Esophagus (tissue), 2 donors: ENCODE data around the gene ERC2. TPM values are rescaled to one million over a fixed set of nuclear protein-coding genes. Genes with fewer than 3 reads are reported as not detected.
"Not testable (repeated sequence)": the region's sequence is repeated elsewhere in the genome, so short reads cannot be mapped to it uniquely, and the experiment has no call there.

Source experiments
- H3K27ac ChIP-seq, 2 donors: one replicate each; pipeline ENCODE4 v1.5.1; 2013; ENCODE audit warnings: low read depth in 2 of 2, mild to moderate bottlenecking in 2 of 2, inconsistent platforms in 1 of 2, low read length in 1 of 2, moderate library complexity in 1 of 2
- H3K27me3 ChIP-seq, 2 donors: one replicate each; pipeline ENCODE4 v1.6.1; 2013; ENCODE audit warnings: low read length in 2 of 2, control low read depth in 1 of 2, mild to moderate bottlenecking in 1 of 2; ENCODE audit not compliant: insufficient read depth in 2 of 2, control insufficient read depth in 1 of 2
- H3K36me3 ChIP-seq, 2 donors: one replicate each; pipeline ENCODE4 v1.6.1; 2013; ENCODE audit warnings: low read length in 1 of 2; ENCODE audit not compliant: control insufficient read depth in 2 of 2, insufficient read depth in 2 of 2
- H3K4me1 ChIP-seq, 2 donors: one replicate each; pipeline ENCODE4 v1.6.1; 2013; ENCODE audit warnings: low read length in 1 of 2; ENCODE audit not compliant: control insufficient read depth in 2 of 2, insufficient read depth in 2 of 2
- H3K4me3 ChIP-seq, 2 donors: one replicate each; pipeline ENCODE4 v1.5.1; 2013; ENCODE audit warnings: low read length in 2 of 2, mild to moderate bottlenecking in 2 of 2, low read depth in 1 of 2, moderate library complexity in 1 of 2
- H3K9me3 ChIP-seq, 2 donors: one replicate each; pipeline ENCODE4 v1.6.1; 2013; ENCODE audit warnings: mild to moderate bottlenecking in 2 of 2, low read depth in 1 of 2, low read length in 1 of 2, moderate library complexity in 1 of 2; ENCODE audit not compliant: control insufficient read depth in 2 of 2, insufficient read depth in 1 of 2
- WGBS, 2 donors: extraction: QIAGEN DNeasy Blood & Tissue Kit; methylation state at CpG; one replicate each; pipeline ENCODE4 v1.1.7; 2013; 5-methylcytosine and 5-hydroxymethylcytosine counted together
- polyA plus RNA-seq, 2 donors: library from polyadenylated mRNA; stranded (reverse); fragments of 200-250 nt; gene quantifications; one replicate each; pipeline ENCODE4 v1.2.3, GENCODE V29; 2013
- donor health status: healthy with polysubstance abuse.
- donor health status: Bipolar disorder and iron deficiency.

The ERC2 gene
- polyA plus RNA-seq, 2 donors = 0.18 to 0.20 TPM

DNA sequence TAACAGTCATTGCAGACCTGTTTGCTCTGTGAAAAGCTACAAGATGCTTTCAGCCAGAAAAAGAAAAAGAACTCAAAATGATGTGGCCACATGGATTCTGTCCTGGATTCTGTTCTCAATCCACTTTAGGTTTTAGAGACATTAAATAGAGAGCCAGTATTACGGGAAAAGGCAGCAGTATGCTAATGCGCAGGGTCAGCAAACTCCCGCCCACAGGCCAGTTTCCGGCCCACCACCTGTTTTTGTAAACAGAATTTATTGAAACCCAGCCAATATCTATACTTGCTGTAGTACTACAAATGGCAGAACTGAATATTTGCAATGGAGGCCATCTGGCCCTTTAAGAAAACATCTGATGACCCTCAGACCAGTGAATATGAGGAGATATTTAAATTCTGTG lies 416.1 kb downstream of the ERC2 start:
- no peaks in the 10 kb centered on the region for H3K9me3 ChIP-seq
- no peaks in the 10 kb centered on the region for H3K36me3 ChIP-seq
- H3K4me3 ChIP-seq = no peak overlapping the region
- H3K27ac ChIP-seq = no peak overlapping the region
- WGBS, 2 donors = 76 to 79% methylated on average over 4 of the region's 4 CpGs
- peaks cover 0 to 2% of the 10 kb centered on the region in 2 donors for H3K4me1 ChIP-seq
- no peaks in the 10 kb centered on the region for H3K27me3 ChIP-seq

DNA sequence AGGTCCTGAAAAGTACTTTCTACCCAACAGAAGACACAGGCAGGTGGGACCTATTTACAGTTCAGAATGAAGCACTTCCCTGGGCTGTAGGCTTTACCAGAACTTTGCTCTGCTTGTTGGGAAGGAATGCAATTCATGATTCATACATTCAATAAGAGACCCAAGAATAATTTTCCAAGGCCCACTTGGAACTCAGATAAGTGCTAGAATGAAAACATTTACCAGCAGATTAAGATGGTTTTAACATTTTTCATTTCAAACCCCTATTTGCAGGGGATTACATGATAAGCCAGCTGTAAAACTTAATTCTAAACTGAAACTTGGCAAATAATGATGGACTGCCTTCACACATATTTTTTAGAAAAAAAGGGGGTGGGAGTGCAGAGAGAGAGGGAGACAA lies 417.2 kb downstream of the ERC2 start:
- Histone ChIP-seq H3K36me3 (no peaks in the 10 kb centered on the region), H3K4me1 (peaks cover 0 to 2% of the 10 kb centered on the region in 2 donors), H3K9me3 (no peaks in the 10 kb centered on the region), H3K4me3 (no peak overlapping the region), H3K27me3 (no peaks in the 10 kb centered on the region), H3K27ac (no peak overlapping the region)

- Histone ChIP-seq H3K4me1 (peaks cover 0 to 2% of the 10 kb centered on the region in 2 donors), H3K27me3 (no peaks in the 10 kb centered on the region), H3K36me3 (no peaks in the 10 kb centered on the region), H3K9me3 (no peaks in the 10 kb centered on the region), H3K27ac (no peak overlapping the region), H3K4me3 (no peak overlapping the region)
- WGBS, 2 donors = 76 to 79% methylated on average over 4 of the region's 4 CpGs
Observed at GRCh38 chr3:56048946-56049345, 419.3 kb downstream of the ERC2 start.

DNA sequence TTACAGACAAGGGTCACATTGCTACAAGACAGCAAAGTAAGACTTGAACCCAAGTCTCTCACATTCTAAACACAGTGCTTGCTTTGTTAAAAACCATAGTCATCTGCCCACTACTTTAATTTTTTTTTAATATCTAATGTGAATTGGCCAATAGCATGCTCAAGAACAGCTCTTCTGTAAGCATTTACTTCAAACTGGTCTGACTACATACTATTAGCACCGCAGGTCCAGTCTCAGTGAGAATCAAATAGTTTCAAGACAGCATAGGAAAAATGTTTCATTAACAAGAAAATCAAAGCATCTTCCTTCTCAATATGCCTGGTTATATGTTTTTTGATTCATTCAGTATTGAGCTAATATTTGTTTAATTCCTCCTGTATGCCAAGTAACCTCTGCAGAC lies 419.9 kb downstream of the ERC2 start:
- WGBS, 2 donors = 71 to 86% methylated on average over 1 of the region's 1 CpG

DNA sequence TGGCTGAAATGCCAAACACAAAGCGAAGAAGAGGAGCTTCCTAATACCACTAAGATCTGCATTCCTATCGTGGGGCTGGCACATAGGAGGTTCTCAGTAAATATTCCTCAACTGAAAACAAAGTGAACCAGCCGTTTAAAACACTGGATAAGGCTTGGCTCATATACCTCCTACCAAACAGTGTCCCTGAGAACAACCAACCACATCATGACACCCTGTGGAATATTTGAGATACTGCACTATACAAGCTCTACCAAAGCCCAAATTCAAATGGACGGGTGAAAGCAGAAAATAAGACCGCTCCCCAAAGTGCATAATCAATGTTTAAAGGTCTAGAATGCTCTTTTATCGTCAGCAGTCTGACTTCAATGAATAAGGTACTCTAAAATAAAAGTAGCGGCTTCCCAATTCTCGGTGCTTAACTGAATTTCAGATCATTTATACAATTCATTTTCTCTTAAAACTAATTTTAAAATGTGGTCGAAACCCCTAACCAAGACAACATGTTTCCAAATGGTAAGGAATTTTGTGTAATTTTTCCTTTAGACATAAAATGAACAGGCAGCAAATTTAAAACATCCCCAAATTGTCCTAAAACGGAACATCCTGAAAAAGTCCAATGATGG lies 425.8 kb downstream of the ERC2 start:
- Histone ChIP-seq H3K27me3 (no peaks in the 10 kb centered on the region), H3K36me3 (no peaks in the 10 kb centered on the region), H3K27ac (no peak overlapping the region), H3K4me3 (no peak overlapping the region), H3K4me1 (no peaks in the 10 kb centered on the region), H3K9me3 (no peaks in the 10 kb centered on the region)
- WGBS, 2 donors = 45 to 52% methylated on average over 10 of the region's 10 CpGs

More for the DNA sequence above, 419.9 kb downstream of the ERC2 start:
- Histone ChIP-seq H3K27ac (no peak overlapping the region), H3K9me3 (no peaks in the 10 kb centered on the region), H3K4me1 (peaks cover 0 to 2% of the 10 kb centered on the region in 2 donors), H3K27me3 (no peaks in the 10 kb centered on the region), H3K4me3 (no peak overlapping the region), H3K36me3 (no peaks in the 10 kb centered on the region)

- no peaks in the 10 kb centered on the region for H3K36me3 ChIP-seq
- H3K9me3 ChIP-seq = no peaks in the 10 kb centered on the region
- no peak overlapping the region for H3K4me3 ChIP-seq
- peaks cover 0 to 6% of the 10 kb centered on the region in 2 donors for H3K27me3 ChIP-seq
- 75 to 88% methylated on average over 1 of the region's 1 CpG for WGBS, 2 donors
- H3K27ac ChIP-seq = no peak overlapping the region
- H3K4me1 ChIP-seq = no peaks in the 10 kb centered on the region
Observed at GRCh38 chr3:56025326-56025725, 442.9 kb downstream of the ERC2 start.

DNA sequence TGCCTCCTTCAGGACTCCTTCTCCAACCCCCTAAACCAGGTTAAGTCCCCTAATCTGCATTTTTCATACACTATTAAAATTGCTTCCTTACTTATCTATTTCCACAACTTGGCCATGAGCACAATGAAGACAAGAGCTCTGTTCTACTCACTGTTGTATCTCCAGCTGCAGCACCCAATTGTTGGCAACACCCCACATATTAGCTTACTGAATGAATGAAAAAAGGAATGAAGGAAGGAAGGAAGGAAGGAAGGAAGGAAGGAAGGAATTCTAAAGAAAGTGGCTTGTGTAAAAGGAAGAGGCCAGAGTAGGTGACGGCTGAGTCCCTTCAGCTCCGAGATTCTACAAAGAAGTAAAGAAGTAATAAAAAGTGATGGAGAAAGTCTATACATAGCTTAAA lies 444.7 kb downstream of the ERC2 start:
- H3K4me3 ChIP-seq = no peak overlapping the region
- H3K36me3 ChIP-seq = no peaks in the 10 kb centered on the region
- WGBS, 2 donors = 86 to 89% methylated on average over 2 of the region's 2 CpGs
- no peaks in the 10 kb centered on the region for H3K4me1 ChIP-seq
- H3K27me3 ChIP-seq = peaks cover 0 to 6% of the 10 kb centered on the region in 2 donors
- H3K27ac ChIP-seq = no peak overlapping the region
- H3K9me3 ChIP-seq = no peaks in the 10 kb centered on the region

- Histone ChIP-seq H3K36me3 (no peaks in the 10 kb centered on the region), H3K27me3 (peaks cover 0 to 6% of the 10 kb centered on the region in 2 donors), H3K27ac (no peak overlapping the region)
Observed at GRCh38 chr3:56022619-56023018, 445.6 kb downstream of the ERC2 start.

DNA sequence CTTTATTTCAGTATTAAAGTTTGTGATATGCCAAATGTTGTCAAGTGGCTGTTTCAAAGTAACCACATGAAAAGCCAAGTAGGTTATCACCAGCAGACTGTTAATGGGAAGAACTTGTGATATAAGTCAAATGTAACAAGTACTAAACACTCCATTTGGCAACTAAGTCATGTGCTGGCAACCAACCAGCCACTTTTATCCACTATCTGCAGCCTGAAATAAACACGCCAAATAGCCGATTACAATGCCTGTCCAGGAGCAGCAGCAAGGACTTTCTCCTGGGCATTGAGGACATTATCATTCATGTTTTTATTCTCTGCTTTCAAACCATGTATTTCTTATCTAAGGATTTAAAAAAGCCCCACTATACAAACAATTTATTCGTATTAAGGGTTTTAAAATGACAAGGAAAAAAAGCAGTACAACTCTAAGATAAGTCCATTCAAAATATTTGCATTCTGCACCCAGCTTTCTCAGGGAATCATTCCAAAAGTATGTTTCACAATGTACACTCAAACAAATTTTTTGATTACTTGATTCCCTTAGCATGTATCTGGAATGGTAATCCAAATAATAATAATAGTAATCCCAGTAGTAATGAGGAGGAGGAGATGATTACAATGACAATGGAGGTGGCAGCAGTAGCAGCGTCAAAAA lies 448.6 kb downstream of the ERC2 start:
- H3K9me3 ChIP-seq = no peaks in the 10 kb centered on the region
- no peaks in the 10 kb centered on the region for H3K36me3 ChIP-seq
- H3K4me1 ChIP-seq = no peaks in the 10 kb centered on the region
- 37 to 56% methylated on average over 4 of the region's 4 CpGs for WGBS, 2 donors
- H3K27ac ChIP-seq = no peak overlapping the region
- H3K4me3 ChIP-seq = no peak overlapping the region
- peaks cover 0 to 4% of the 10 kb centered on the region in 2 donors for H3K27me3 ChIP-seq

More at GRCh38 chr3:56022619-56023018, 445.6 kb downstream of the ERC2 start:
- Histone ChIP-seq H3K4me1 (no peaks in the 10 kb centered on the region), H3K9me3 (no peaks in the 10 kb centered on the region), H3K4me3 (no peak overlapping the region)

DNA sequence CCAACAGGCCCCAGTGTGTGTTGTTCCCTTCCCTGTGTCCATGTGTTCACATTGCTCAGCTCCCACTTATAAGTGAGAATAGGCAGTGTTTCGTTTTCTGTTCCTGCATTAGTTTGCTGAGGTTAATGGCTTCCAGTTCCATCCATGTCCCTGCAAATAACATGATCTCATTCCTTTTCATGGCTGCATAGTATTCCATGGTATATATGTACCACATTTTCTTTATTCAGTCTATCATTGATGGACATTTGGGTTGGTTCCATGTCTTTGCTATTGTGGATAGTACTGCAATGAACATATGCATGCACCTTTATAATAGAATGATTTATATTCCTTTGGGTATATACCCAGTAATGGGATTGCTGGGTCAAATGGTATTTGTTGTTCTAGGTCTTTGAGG lies 452.9 kb downstream of the ERC2 start:
- H3K27me3 ChIP-seq, H3K9me3 ChIP-seq, H3K27ac ChIP-seq, H3K4me3 ChIP-seq, H3K36me3 ChIP-seq, H3K4me1 ChIP-seq: not testable (repeated sequence)
- 71 to 77% methylated on average over 1 of the region's 1 CpG for WGBS, 2 donors
